ENCODE measurements around the gene LASP1NB.

LASP1NB gene

GRCh38 chr17:38912221-38912813 lies 13.1 kb upstream of the LASP1NB start:
- Histone ChIP-seq H3K79me2 (ENCODE audit: control insufficient read depth, insufficient read depth, low read length) (peaks cover 21% of the 10 kb centered on the region), H2AFZ (ENCODE audit: low read depth, low read length) (no peak overlapping the region), H3K27ac (ENCODE audit: insufficient read depth, low read depth, low read length) (no peak overlapping the region), H3K4me2 (ENCODE audit: insufficient read depth, low read length) (no peak overlapping the region), H3K36me3 (ENCODE audit: control insufficient read depth in 2 of 2, extremely low read depth in 1 of 2, insufficient read depth in 2 of 2, low read length in 2 of 2) (peaks cover 10 to 43% of the 10 kb centered on the region in 2 experiments), H3K9me3 (replicated peaks; ENCODE audit: control insufficient read depth, insufficient read depth, low read length) (no peaks in the 10 kb centered on the region), H3K4me1 (ENCODE audit: control insufficient read depth, extremely low read depth, insufficient read depth, low read length) (peaks cover 18% of the 10 kb centered on the region), H3K9me1 (replicated peaks; ENCODE audit: control insufficient read depth, extremely low read depth, insufficient read depth, low read length) (no peaks in the 10 kb centered on the region), H3K9ac (replicated peaks; ENCODE audit: extremely low read depth, insufficient read depth, low read length) (no peak overlapping the region), H3K4me3 (replicated peaks in 1 of 3; ENCODE audit: insufficient read depth in 1 of 3, low read depth in 1 of 3, low read length in 3 of 3) (no peak overlapping the region), H4K20me1 (replicated peaks; ENCODE audit: control insufficient read depth, extremely low read depth, insufficient read depth, low read length) (no peaks in the 10 kb centered on the region), H3K27me3 (ENCODE audit: control insufficient read depth in 2 of 2, insufficient read depth in 2 of 2, low read length in 2 of 2) (no peaks in the 10 kb centered on the region)
- dilution Hi-C loops (cut with MboI; ENCODE audit: extremely low pct_ligation_motif_present, low sequenced_read_pairs) = no loop called here
- no peak for DNase-seq (ENCODE audit: low read depth, low spot score)
- intact Hi-C loops (cut with micrococcal nuclease) = no loop called here
- ChIA-PET POLR2A (no interaction called here), CTCF (no interaction called here)
- no peak for FAIRE-seq
- TF ChIP-seq CTCF (IDR thresholded peaks at IDR 0.05; ENCODE audit: extremely low read depth in 1 of 2, insufficient read depth in 1 of 2, low read depth in 1 of 2, low read length in 2 of 2) (no peak), EZH2 (IDR thresholded peaks at IDR 0.05; ENCODE audit: borderline replicate concordance, low read depth, low read length, severe bottlenecking) (no peak), POLR2AphosphoS5 (IDR thresholded peaks at IDR 0.05; ENCODE audit: insufficient read depth, low read depth, low read length) (no peak), MAX (IDR thresholded peaks at IDR 0.05; ENCODE audit: insufficient read depth, insufficient read length) (no peak), MYC (IDR thresholded peaks at IDR 0.05; ENCODE audit: low read depth, low read length) (no peak), JUN (IDR thresholded peaks at IDR 0.05; ENCODE audit: borderline replicate concordance, insufficient read depth, insufficient read length, low read depth) (no peak), POLR2A (IDR thresholded peaks at IDR 0.05; ENCODE audit: low read depth, low read length) (no peak)
- no TSS peak for BruUV-seq (replicated peaks)

Measured in endothelial cell of umbilical vein (primary cell).